ENCODE results near the gene VPS39. TPM values are rescaled to one million over a fixed set of nuclear protein-coding genes. Genes with fewer than 3 reads are reported as not detected.

VPS39 gene
- total RNA-seq, 1 donor from 2014 or later, result 102 TPM

DNA sequence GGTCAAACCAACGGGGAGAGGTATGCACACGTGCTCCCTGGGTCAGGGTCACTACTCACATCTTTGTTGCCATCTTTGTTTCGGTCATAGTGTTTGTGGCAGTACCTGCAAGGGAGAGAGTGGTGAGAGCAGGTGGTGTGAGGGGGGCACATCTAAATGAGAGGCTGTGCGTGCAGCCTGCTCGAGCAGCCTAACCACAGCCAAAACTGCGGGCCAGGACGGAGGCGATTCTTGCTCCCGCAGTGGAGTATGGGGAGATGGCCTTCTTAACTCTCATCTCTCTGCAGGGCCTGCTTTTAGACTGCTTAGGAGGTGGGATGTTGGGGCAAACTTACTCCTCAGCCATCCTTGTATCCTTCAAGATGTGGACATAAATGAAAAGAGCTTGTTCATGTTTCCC lies 44.8 kb downstream of the VPS39 start:
- POLR2A ChIA-PET, result no interaction called here

GRCh38 chr15:42160136-42160535 lies 48.0 kb downstream of the VPS39 start:
- no peak for TF ChIP-seq CTCF (IDR thresholded peaks at IDR 0.05)
- POLR2A ChIA-PET, result no interaction called here
- intact Hi-C loops (cut with micrococcal nuclease), result no loop called here

More for the DNA sequence above, 44.8 kb downstream of the VPS39 start:
- Mint-ChIP-seq H3K4me3 (no peak overlapping the region), H3K9me3 (no peaks in the 10 kb centered on the region), H3K27ac (no peak overlapping the region), H3K4me1 (no peaks in the 10 kb centered on the region), H3K27me3 (no peaks in the 10 kb centered on the region), H3K36me3 (ENCODE audit: low read depth) (peaks cover 98% of the 10 kb centered on the region)
- DNase-seq (no peak), ATAC-seq (ENCODE audit: low read depth) (no peak)
- intact Hi-C loops (cut with micrococcal nuclease), result no loop called here
- CTCF ChIA-PET, result no interaction called here
- no peak for TF ChIP-seq CTCF (IDR thresholded peaks at IDR 0.05)

DNA sequence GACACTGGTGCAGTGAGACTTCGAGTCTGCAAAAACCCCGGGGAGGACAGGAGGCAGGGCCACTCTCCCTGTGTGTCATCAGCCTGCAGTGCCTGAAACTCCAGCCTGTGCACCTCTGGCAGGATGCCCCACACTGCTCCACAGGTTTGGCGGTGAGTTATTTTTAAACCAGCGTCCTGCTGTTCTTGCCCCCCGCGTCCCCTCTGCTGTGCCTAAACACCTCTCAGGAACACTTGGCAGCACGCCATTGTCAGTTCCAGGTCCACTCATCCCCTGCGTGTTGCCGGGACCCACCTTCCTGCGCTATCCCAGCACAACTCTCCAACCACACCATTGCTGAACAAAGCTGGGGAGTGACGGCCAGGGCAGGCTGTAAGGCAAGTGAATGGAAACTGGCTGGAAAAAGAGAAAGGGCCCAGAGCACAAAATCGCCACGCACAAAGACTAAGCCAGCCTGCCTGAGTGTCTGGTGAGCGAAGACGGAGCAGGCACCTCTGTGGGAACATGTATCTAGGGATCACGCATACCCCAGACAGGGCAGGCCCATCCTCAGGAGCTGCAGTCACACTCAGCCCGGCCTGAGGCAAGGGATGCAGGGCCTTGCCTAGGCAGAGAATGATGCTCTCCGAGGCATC lies 48.6 kb downstream of the VPS39 start:
- intact Hi-C loops (cut with micrococcal nuclease), result no loop called here
- Mint-ChIP-seq H3K36me3 (ENCODE audit: low read depth) (peaks cover 60% of the 10 kb centered on the region), H3K9me3 (no peaks in the 10 kb centered on the region), H3K4me3 (no peak overlapping the region), H3K27me3 (no peaks in the 10 kb centered on the region), H3K27ac (no peak overlapping the region), H3K4me1 (no peaks in the 10 kb centered on the region)
- DNase-seq (no peak), ATAC-seq (ENCODE audit: low read depth) (no peak)
- ChIA-PET POLR2A (no interaction called here), CTCF (no interaction called here)
- TF ChIP-seq CTCF (IDR thresholded peaks at IDR 0.05), result no peak

More at GRCh38 chr15:42160136-42160535, 48.0 kb downstream of the VPS39 start:
- H3K4me3 Mint-ChIP-seq, result no peak overlapping the region
- DNase-seq (no peak), ATAC-seq (ENCODE audit: low read depth) (no peak)
- H3K27me3 Mint-ChIP-seq, result no peaks in the 10 kb centered on the region
- peaks cover 67% of the 10 kb centered on the region for H3K36me3 Mint-ChIP-seq (ENCODE audit: low read depth)
- H3K4me1 Mint-ChIP-seq, result no peaks in the 10 kb centered on the region
- CTCF ChIA-PET, result no interaction called here
- H3K27ac Mint-ChIP-seq, result no peak overlapping the region
- no peaks in the 10 kb centered on the region for H3K9me3 Mint-ChIP-seq

DNA sequence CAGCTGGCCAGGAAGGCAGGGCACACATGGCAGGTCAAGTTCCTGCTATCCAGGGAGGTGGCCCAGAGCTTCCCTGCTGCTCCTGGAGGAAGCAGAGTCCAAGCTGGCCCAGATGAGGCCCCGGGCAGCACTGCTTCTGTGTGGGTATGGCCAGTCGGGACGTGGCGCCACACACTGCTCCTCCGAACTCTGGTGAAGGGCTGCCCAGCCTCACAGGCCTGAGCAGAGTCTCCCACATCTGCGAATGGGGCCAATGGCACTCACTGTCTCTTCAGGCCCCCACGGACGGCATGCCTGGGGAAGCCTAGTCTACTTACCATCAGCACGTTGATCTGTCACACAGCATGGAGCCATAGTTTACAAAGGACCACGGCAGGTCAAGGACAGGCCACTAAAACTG lies 49.2 kb downstream of the VPS39 start:
- no peak for TF ChIP-seq CTCF (IDR thresholded peaks at IDR 0.05)
- H3K4me1 Mint-ChIP-seq, result no peaks in the 10 kb centered on the region
- H3K27me3 Mint-ChIP-seq, result no peaks in the 10 kb centered on the region
- no peaks in the 10 kb centered on the region for H3K9me3 Mint-ChIP-seq
- ATAC-seq (ENCODE audit: low read depth) (no peak), DNase-seq (no peak)
- H3K36me3 Mint-ChIP-seq (ENCODE audit: low read depth), result peaks cover 55% of the 10 kb centered on the region
- POLR2A ChIA-PET, result no interaction called here
- intact Hi-C loops (cut with micrococcal nuclease), result no loop called here
- no peak overlapping the region for H3K27ac Mint-ChIP-seq
- H3K4me3 Mint-ChIP-seq, result no peak overlapping the region
- CTCF ChIA-PET, result no interaction called here

DNA sequence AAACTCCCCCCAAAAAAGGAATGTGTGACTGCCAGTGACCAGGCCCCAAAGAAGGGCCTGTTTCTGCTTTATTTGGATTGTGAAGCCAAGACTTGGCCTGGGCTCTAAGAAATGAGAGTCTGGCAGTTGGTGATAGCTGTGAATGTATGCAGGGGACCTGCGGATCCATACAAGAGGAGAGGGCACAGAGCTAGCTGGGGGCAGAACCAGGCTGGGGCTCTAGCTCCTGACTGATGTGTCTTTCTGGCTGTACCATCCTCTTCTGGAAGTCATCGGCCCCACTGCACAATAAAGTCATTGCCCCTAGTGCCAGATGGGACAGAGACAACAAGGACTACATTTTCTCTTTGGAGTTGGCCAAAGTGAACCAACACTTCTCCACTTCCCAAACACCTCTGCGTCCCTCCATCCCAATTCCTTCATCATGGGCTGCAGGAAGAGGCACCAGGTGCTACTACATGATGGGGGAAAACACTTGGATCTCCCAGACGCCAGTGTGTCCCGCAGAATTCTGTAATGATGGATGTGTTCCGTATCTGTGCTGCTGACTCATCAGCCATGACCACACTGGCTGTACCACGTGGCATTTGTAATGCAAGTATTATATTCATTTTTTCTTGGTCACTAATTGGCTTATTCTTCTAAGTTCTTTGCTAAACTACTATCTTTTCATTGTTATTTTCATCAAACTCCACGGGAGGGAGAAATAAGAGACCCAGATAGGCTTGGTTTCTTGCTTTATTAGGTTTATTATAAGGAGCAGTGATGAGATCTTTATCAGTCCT lies 49.9 kb downstream of the VPS39 start:
- Mint-ChIP-seq H3K4me1 (no peaks in the 10 kb centered on the region), H3K4me3 (no peak overlapping the region), H3K27ac (no peak overlapping the region), H3K9me3 (no peaks in the 10 kb centered on the region), H3K27me3 (no peaks in the 10 kb centered on the region), H3K36me3 (ENCODE audit: low read depth) (peaks cover 47% of the 10 kb centered on the region)
- ChIA-PET CTCF (no interaction called here), POLR2A (no interaction called here)
- TF ChIP-seq CTCF (IDR thresholded peaks at IDR 0.05), result no peak
- intact Hi-C loops (cut with micrococcal nuclease), result no loop called here
- no peak for ATAC-seq (ENCODE audit: low read depth)
- no peak for DNase-seq

Measured in activated B cell treated with CpG ODN at 0.5 μM for 24 hours (primary cell).